ENCODE measurements around the gene GP9.

The GP9 gene

GRCh38 chr3:129016720-129017483 lies 43.7 kb upstream of the GP9 start:
- no peak for DNase-seq (ENCODE audit: low read depth)
- H3K4me3 ChIP-seq (ENCODE audit: low read length): no peak overlapping the region
- TF ChIP-seq CTCF (IDR thresholded peaks at IDR 0.05; ENCODE audit: insufficient read depth, low read depth, low read length, missing control alignments): no peak

GRCh38 chr3:129017484-129017899 lies 43.1 kb upstream of the GP9 start:
- TF ChIP-seq CTCF (IDR thresholded peaks at IDR 0.05; ENCODE audit: insufficient read depth, low read depth, low read length, missing control alignments): no peak
- DNase-seq (ENCODE audit: low read depth): no peak
- no peak overlapping the region for H3K4me3 ChIP-seq (ENCODE audit: low read length)

GRCh38 chr3:129018271-129018670 lies 42.3 kb upstream of the GP9 start:
- TF ChIP-seq CTCF (IDR thresholded peaks at IDR 0.05; ENCODE audit: insufficient read depth, low read depth, low read length, missing control alignments): no peak
- no peak for DNase-seq (ENCODE audit: low read depth)
- H3K4me3 ChIP-seq (ENCODE audit: low read length): no peak overlapping the region

GRCh38 chr3:129018751-129019150 lies 41.8 kb upstream of the GP9 start:
- DNase-seq (ENCODE audit: low read depth): no peak
- no peak for TF ChIP-seq CTCF (IDR thresholded peaks at IDR 0.05; ENCODE audit: insufficient read depth, low read depth, low read length, missing control alignments)
- no peak overlapping the region for H3K4me3 ChIP-seq (ENCODE audit: low read length)

- no peak for TF ChIP-seq CTCF (IDR thresholded peaks at IDR 0.05; ENCODE audit: insufficient read depth, low read depth, low read length, missing control alignments)
- DNase-seq (ENCODE audit: low read depth): no peak
- H3K4me3 ChIP-seq (ENCODE audit: low read length): no peak overlapping the region
Measured at GRCh38 chr3:129019266-129019665, 41.3 kb upstream of the GP9 start.

- no peak for TF ChIP-seq CTCF (IDR thresholded peaks at IDR 0.05; ENCODE audit: insufficient read depth, low read depth, low read length, missing control alignments)
- no peak for DNase-seq (ENCODE audit: low read depth)
- no peak overlapping the region for H3K4me3 ChIP-seq (ENCODE audit: low read length)
Measured at GRCh38 chr3:129020691-129021090, 39.9 kb upstream of the GP9 start.

- no peak overlapping the region for H3K4me3 ChIP-seq (ENCODE audit: low read length)
- no peak for TF ChIP-seq CTCF (IDR thresholded peaks at IDR 0.05; ENCODE audit: insufficient read depth, low read depth, low read length, missing control alignments)
- no peak for DNase-seq (ENCODE audit: low read depth)
Measured at GRCh38 chr3:129021140-129021551, 39.4 kb upstream of the GP9 start.
